ENCODE measurements around the gene CUL2.

- no peak for TF ChIP-seq EZH2 (IDR thresholded peaks at IDR 0.05)
- TF ChIP-seq POLR2AphosphoS5 (IDR thresholded peaks at IDR 0.05; ENCODE audit: borderline replicate concordance, low read depth, low read length) = no peak
Measured at GRCh38 chr10:34998940-34999339, 91.2 kb downstream of the CUL2 start.

All from SK-N-MC (cell line).